ENCODE results near the gene ZNF366. TPM values are rescaled to one million over a fixed set of nuclear protein-coding genes. Genes with fewer than 3 reads are reported as not detected.

The ZNF366 gene
- total and polyA plus RNA-seq, 2 donors from 2014 or later: 0.22 to 8.1 TPM

DNA sequence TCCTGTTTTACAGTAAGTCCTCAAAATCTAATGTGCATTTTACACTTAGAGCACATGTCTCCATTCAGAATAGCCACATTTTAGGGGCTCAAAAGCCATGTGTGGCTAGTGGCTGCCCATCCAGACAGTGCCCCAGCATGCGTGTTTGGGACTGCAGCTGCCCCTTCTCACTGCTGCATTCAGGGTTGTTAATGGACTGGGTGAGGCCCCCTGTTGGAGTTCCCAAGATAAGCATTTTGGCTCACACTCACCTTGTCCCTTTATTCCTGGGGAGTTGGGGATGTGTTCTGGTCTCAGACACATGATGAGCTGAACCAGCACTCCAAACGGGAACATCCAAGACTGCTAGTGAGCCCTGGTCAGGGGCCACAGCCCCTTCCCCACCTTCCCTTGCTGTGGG lies 22.2 kb upstream of the ZNF366 start:
- TF ChIP-seq CTCF (IDR thresholded peaks at IDR 0.05; ENCODE audit: borderline replicate concordance, extremely low read depth, insufficient read depth): no peak
- H3K9me3 ChIP-seq (ENCODE audit: control insufficient read depth in 2 of 3, insufficient read depth in 1 of 3, low read length in 3 of 3): no peaks in the 10 kb centered on the region
- H3K27ac ChIP-seq (ENCODE audit: low read depth in 2 of 2, low read length in 2 of 2): no peak overlapping the region
- H3K36me3 ChIP-seq (ENCODE audit: control insufficient read depth in 2 of 3, insufficient read depth in 3 of 3, low read length in 3 of 3): no peaks in the 10 kb centered on the region
- H3K4me3 ChIP-seq (ENCODE audit: low read length in 3 of 3): no peak overlapping the region
- no peak overlapping the region for H3K9ac ChIP-seq (ENCODE audit: low read length in 3 of 3)
- FAIRE-seq (no peak), DNase-seq (no peak)
- H3K27me3 ChIP-seq (ENCODE audit: control insufficient read depth, insufficient read depth, low read length): no peaks in the 10 kb centered on the region
- intact Hi-C loops (cut with DNase I): loop anchor here (5.0 kb wide), 1 partner anchor 167 kb away; no protein-coding TSS in a partner anchor
- no peaks in the 10 kb centered on the region for H3K4me1 ChIP-seq (ENCODE audit: control insufficient read depth in 2 of 3, insufficient read depth in 2 of 3, low read depth in 1 of 3, low read length in 3 of 3)

- no peaks in the 10 kb centered on the region for H3K27me3 ChIP-seq (ENCODE audit: control insufficient read depth, insufficient read depth, low read length)
These were observed 18.6 kb upstream of the ZNF366 start for GRCh38 chr5:72525816-72526215.

GRCh38 chr5:72523960-72524582 lies 16.9 kb upstream of the ZNF366 start:
- no peaks in the 10 kb centered on the region for H3K36me3 ChIP-seq (ENCODE audit: control insufficient read depth in 2 of 3, insufficient read depth in 3 of 3, low read length in 3 of 3)
- FAIRE-seq (peak; percentile 80), DNase-seq (peak in 2 of 5 donors; percentile 46 to 59)
- H3K27me3 ChIP-seq (ENCODE audit: control insufficient read depth, insufficient read depth, low read length): no peaks in the 10 kb centered on the region
- no peak overlapping the region for H3K4me3 ChIP-seq (ENCODE audit: low read length in 3 of 3)
- intact Hi-C loops (cut with DNase I): no loop called here
- no peak overlapping the region for H3K9ac ChIP-seq (ENCODE audit: low read length in 3 of 3)
- H3K4me1 ChIP-seq (ENCODE audit: control insufficient read depth in 2 of 3, insufficient read depth in 2 of 3, low read depth in 1 of 3, low read length in 3 of 3): peaks cover 0 to 2% (median 0%) of the 10 kb centered on the region in 3 donors
- H3K27ac ChIP-seq (ENCODE audit: low read depth in 2 of 2, low read length in 2 of 2): no peak overlapping the region
- TF ChIP-seq CTCF (IDR thresholded peaks at IDR 0.05; ENCODE audit: borderline replicate concordance, extremely low read depth, insufficient read depth): peak; percentile 70
- H3K9me3 ChIP-seq (ENCODE audit: control insufficient read depth in 2 of 3, insufficient read depth in 1 of 3, low read length in 3 of 3): no peaks in the 10 kb centered on the region

More at GRCh38 chr5:72525816-72526215, 18.6 kb upstream of the ZNF366 start:
- H3K4me1 ChIP-seq (ENCODE audit: control insufficient read depth in 2 of 3, insufficient read depth in 2 of 3, low read depth in 1 of 3, low read length in 3 of 3): peaks cover 0 to 2% (median 0%) of the 10 kb centered on the region in 3 donors
- no peak overlapping the region for H3K27ac ChIP-seq (ENCODE audit: low read depth in 2 of 2, low read length in 2 of 2)
- no peaks in the 10 kb centered on the region for H3K9me3 ChIP-seq (ENCODE audit: control insufficient read depth in 2 of 3, insufficient read depth in 1 of 3, low read length in 3 of 3)
- intact Hi-C loops (cut with DNase I): loop anchor here (5.0 kb wide), 1 partner anchor 164 kb away; no protein-coding TSS in a partner anchor
- H3K4me3 ChIP-seq (ENCODE audit: low read length in 3 of 3): no peak overlapping the region
- H3K9ac ChIP-seq (ENCODE audit: low read length in 3 of 3): no peak overlapping the region
- H3K36me3 ChIP-seq (ENCODE audit: control insufficient read depth in 2 of 3, insufficient read depth in 3 of 3, low read length in 3 of 3): no peaks in the 10 kb centered on the region
- no peak for DNase-seq
- no peak for TF ChIP-seq CTCF (IDR thresholded peaks at IDR 0.05; ENCODE audit: borderline replicate concordance, extremely low read depth, insufficient read depth)
- FAIRE-seq: no peak

Measured in kidney (tissue), 14 donors.